Measurements from ENCODE around the gene AKAP5. TPM values are rescaled to one million over a fixed set of nuclear protein-coding genes. Genes with fewer than 3 reads are reported as not detected.
A peak's percentile ranks its signal among the peaks of the same experiment; 100 is the strongest.

Gene AKAP5
- total and polyA plus RNA-seq, 2 experiments from 2014 or later = 1.0 to 3.4 TPM

DNA sequence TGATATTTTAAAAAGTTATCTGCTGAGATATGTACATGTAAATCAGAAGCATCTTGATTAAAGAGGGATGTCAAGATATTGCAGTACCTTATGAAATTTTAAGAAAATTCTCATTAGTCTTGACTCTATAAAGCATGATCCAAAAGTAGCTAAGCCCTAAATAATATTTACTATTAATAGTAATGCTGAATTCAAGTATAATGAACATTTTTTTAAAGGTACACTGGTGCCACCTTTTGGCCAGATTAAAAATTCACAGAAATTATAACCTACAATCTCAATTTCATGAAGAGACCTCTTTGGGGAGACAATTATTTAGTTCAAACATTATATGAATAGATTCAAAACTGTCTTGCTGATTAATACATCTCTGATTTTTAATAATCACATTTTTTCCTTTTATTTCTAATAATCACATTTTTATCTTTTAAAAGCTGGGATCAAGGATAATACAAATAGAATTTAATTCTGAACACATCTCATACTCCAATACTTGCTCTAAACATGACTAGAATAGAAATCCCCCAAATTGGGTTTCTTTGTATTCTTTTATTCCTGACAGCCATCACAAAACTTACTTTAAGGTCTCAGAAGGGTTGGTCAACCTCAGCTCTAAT is 13.4 kb downstream of the AKAP5 start:
- Histone ChIP-seq H3K27me3 (ENCODE audit: insufficient read depth) (no peaks in the 10 kb centered on the region), H3K27ac (ENCODE audit: low read depth) (no peak overlapping the region), H3K4me3 (no peak overlapping the region), H3K79me2 (replicated peaks; ENCODE audit: insufficient read depth) (no peaks in the 10 kb centered on the region), H3K4me1 (ENCODE audit: insufficient read depth) (no peaks in the 10 kb centered on the region), H4K20me1 (replicated peaks; ENCODE audit: insufficient read depth) (no peaks in the 10 kb centered on the region; the same call in 1 of the 2 replicates), H3F3A (replicated peaks; ENCODE audit: low read depth) (no peaks in the 10 kb centered on the region), H3K36me3 (ENCODE audit: insufficient read depth) (no peaks in the 10 kb centered on the region), H2AFZ (no peak overlapping the region), H3K4me2 (no peak overlapping the region), H3K9me2 (ENCODE audit: insufficient read depth) (no peaks in the 10 kb centered on the region)
- no peaks in the 10 kb centered on the region for H3K9me3 Mint-ChIP-seq
- ATAC-seq (no peak), DNase-seq (ENCODE audit: low spot score) (no peak)
- H3K4me3 Mint-ChIP-seq = no peak overlapping the region
- H3K27ac Mint-ChIP-seq = no peak overlapping the region
- peaks cover 12% of the 10 kb centered on the region; the same call in 2 of the 3 replicates for H3K4me1 Mint-ChIP-seq
- H3K36me3 Mint-ChIP-seq (ENCODE audit: low read depth) = no peaks in the 10 kb centered on the region
- no peaks in the 10 kb centered on the region for H3K27me3 Mint-ChIP-seq (ENCODE audit: insufficient read depth, low read depth, poor library complexity)
- TF ChIP-seq, protein P1, sequence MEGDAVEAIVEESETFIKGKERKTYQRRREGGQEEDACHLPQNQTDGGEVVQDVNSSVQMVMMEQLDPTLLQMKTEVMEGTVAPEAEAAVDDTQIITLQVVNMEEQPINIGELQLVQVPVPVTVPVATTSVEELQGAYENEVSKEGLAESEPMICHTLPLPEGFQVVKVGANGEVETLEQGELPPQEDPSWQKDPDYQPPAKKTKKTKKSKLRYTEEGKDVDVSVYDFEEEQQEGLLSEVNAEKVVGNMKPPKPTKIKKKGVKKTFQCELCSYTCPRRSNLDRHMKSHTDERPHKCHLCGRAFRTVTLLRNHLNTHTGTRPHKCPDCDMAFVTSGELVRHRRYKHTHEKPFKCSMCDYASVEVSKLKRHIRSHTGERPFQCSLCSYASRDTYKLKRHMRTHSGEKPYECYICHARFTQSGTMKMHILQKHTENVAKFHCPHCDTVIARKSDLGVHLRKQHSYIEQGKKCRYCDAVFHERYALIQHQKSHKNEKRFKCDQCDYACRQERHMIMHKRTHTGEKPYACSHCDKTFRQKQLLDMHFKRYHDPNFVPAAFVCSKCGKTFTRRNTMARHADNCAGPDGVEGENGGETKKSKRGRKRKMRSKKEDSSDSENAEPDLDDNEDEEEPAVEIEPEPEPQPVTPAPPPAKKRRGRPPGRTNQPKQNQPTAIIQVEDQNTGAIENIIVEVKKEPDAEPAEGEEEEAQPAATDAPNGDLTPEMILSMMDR (conservative IDR thresholded peaks at IDR 0.05; ENCODE audit: low read depth in 2 of 2) = peak in 1 of 2 experiments; percentile 54; a peak in 3 of 4 replicates
- no peak for TF ChIP-seq POLR2AphosphoS5 (IDR thresholded peaks at IDR 0.05; ENCODE audit: low read depth)

DNA sequence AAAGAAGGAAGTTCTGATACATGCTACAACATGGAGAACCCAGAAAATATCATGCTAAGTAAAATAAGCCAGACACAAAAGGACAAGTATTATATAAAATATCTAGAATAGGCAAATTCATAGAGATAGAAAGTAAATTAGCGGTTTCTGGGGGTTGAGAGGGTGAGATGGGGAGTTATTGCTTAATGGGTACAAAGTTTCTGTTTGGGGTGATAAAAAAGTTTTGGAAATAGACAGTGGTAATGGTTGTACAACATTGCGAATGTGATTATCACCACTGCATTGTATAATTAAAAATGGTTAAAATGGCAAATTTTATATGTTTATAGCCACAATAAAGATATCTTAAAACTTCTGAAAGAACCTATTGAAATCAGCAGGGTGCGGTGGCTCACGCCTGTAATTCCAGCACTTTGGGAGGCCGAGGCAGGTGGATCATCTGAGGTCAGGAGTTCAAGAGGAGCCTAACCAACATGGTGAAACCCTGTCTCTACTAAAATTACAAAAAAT is 23.3 kb downstream of the AKAP5 start:
- H3K9me3 Mint-ChIP-seq = no peaks in the 10 kb centered on the region
- Histone ChIP-seq H3K79me2 (replicated peaks; ENCODE audit: insufficient read depth) (peaks cover 7% of the 10 kb centered on the region; the same call in 1 of the 2 replicates), H3K27me3 (ENCODE audit: insufficient read depth) (no peaks in the 10 kb centered on the region), H3K4me3 (no peak overlapping the region), H3K9me2 (ENCODE audit: insufficient read depth) (no peaks in the 10 kb centered on the region), H3K4me2 (no peak overlapping the region), H3F3A (replicated peaks; ENCODE audit: low read depth) (no peaks in the 10 kb centered on the region), H3K27ac (ENCODE audit: low read depth) (no peak overlapping the region), H2AFZ (no peak overlapping the region), H4K20me1 (replicated peaks; ENCODE audit: insufficient read depth) (peaks cover 7% of the 10 kb centered on the region), H3K4me1 (ENCODE audit: insufficient read depth) (no peaks in the 10 kb centered on the region), H3K36me3 (ENCODE audit: insufficient read depth) (peaks cover 13% of the 10 kb centered on the region)
- no peaks in the 10 kb centered on the region for H3K4me1 Mint-ChIP-seq
- ATAC-seq (no peak), DNase-seq (ENCODE audit: low spot score) (no peak)
- TF ChIP-seq, protein P1 (conservative IDR thresholded peaks at IDR 0.05; ENCODE audit: low read depth in 2 of 2) = no peak
- no peak for TF ChIP-seq EZH2 (IDR thresholded peaks at IDR 0.05; ENCODE audit: low read depth, unreplicated experiment)
- no peak for TF ChIP-seq ZNF114 (CRISPR knock-in tag; IDR thresholded peaks at IDR 0.05)
- no peak for TF ChIP-seq POLR2AphosphoS5 (IDR thresholded peaks at IDR 0.05; ENCODE audit: low read depth)
- TF ChIP-seq, protein P2, sequence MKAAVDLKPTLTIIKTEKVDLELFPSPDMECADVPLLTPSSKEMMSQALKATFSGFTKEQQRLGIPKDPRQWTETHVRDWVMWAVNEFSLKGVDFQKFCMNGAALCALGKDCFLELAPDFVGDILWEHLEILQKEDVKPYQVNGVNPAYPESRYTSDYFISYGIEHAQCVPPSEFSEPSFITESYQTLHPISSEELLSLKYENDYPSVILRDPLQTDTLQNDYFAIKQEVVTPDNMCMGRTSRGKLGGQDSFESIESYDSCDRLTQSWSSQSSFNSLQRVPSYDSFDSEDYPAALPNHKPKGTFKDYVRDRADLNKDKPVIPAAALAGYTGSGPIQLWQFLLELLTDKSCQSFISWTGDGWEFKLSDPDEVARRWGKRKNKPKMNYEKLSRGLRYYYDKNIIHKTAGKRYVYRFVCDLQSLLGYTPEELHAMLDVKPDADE (IDR thresholded peaks at IDR 0.05) = no peak
- TF ChIP-seq, protein P3, sequence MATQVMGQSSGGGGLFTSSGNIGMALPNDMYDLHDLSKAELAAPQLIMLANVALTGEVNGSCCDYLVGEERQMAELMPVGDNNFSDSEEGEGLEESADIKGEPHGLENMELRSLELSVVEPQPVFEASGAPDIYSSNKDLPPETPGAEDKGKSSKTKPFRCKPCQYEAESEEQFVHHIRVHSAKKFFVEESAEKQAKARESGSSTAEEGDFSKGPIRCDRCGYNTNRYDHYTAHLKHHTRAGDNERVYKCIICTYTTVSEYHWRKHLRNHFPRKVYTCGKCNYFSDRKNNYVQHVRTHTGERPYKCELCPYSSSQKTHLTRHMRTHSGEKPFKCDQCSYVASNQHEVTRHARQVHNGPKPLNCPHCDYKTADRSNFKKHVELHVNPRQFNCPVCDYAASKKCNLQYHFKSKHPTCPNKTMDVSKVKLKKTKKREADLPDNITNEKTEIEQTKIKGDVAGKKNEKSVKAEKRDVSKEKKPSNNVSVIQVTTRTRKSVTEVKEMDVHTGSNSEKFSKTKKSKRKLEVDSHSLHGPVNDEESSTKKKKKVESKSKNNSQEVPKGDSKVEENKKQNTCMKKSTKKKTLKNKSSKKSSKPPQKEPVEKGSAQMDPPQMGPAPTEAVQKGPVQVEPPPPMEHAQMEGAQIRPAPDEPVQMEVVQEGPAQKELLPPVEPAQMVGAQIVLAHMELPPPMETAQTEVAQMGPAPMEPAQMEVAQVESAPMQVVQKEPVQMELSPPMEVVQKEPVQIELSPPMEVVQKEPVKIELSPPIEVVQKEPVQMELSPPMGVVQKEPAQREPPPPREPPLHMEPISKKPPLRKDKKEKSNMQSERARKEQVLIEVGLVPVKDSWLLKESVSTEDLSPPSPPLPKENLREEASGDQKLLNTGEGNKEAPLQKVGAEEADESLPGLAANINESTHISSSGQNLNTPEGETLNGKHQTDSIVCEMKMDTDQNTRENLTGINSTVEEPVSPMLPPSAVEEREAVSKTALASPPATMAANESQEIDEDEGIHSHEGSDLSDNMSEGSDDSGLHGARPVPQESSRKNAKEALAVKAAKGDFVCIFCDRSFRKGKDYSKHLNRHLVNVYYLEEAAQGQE (IDR thresholded peaks at IDR 0.05; ENCODE audit: unreplicated experiment) = no peak
- TF ChIP-seq CREB1 (CRISPR knock-in tag; IDR thresholded peaks at IDR 0.05; ENCODE audit: low read depth) = no peak
- TF ChIP-seq EZH2phosphoT487 (IDR thresholded peaks at IDR 0.05; ENCODE audit: unreplicated experiment) = no peak
- no peak for TF ChIP-seq NANOG (IDR thresholded peaks at IDR 0.05; ENCODE audit: borderline replicate concordance)
- no peak for TF ChIP-seq ZNF331 (CRISPR knock-in tag; IDR thresholded peaks at IDR 0.05; ENCODE audit: low read depth)
- no peak for TF ChIP-seq STAT1 (IDR thresholded peaks at IDR 0.05; ENCODE audit: unreplicated experiment)
- H3K4me3 Mint-ChIP-seq = no peak overlapping the region
- H3K36me3 Mint-ChIP-seq (ENCODE audit: low read depth) = peaks cover 21% of the 10 kb centered on the region
- no peak overlapping the region for H3K27ac Mint-ChIP-seq
- H3K27me3 Mint-ChIP-seq (ENCODE audit: insufficient read depth, low read depth, poor library complexity) = no peaks in the 10 kb centered on the region
